NOMO-1 treated with dmso at 0.1 percent for 144 hours (cell line): ENCODE measurements around the gene AQR.
A peak's percentile ranks its signal among the peaks of the same experiment; 100 is the strongest.
"Not testable (repeated sequence)": the region's sequence is repeated elsewhere in the genome, so short reads cannot be mapped to it uniquely, and the experiment has no call there.

Experiments used
- DNase-seq: peaks from one replicate; lab custom pipeline; 2025; ENCODE audit not compliant: unreplicated experiment; lab: John Stamatoyannopoulos, UW

AQR gene

DNA sequence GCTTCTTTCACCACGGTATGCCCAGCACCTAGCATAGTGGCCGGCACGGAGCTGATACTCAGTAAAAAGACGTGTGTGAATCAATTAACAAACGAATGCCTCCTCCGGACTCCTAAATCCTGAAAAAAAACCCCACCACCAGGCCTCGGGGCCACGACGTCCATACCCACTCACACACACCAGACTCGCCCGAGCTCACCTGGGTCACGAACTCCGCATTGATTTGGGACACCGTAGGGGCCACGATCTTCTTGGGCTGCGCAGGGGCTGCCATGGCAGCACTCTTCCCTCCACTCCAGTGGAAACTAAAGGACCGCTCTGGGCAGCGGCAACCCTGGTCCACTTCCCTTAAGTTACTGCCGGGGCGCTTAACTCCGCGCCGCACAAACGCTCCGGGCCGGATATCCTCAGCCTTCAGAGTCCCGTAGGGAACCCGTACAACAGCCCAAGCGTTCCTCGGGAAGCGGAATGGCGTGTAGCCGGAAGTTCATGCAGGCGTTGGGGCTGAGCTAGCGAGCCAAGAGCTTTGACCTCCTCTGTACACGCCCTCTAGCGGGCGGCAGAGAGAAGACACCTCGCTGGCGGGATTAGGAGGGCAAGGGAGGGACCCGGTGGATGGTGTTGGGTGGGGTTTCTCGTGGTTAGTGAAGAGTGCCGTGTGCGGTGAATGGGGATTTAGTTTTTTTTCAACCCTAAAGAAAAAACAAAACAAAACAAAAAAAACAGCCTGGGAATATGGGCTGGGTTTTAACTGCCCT lies at the start of gene AQR:
AQR (minus strand) TSS at position 403 of the 758 bp plus-strand sequence; CDS start at position 274, 129 bp downstream.
- DNase-seq: peak; percentile 95

DNA sequence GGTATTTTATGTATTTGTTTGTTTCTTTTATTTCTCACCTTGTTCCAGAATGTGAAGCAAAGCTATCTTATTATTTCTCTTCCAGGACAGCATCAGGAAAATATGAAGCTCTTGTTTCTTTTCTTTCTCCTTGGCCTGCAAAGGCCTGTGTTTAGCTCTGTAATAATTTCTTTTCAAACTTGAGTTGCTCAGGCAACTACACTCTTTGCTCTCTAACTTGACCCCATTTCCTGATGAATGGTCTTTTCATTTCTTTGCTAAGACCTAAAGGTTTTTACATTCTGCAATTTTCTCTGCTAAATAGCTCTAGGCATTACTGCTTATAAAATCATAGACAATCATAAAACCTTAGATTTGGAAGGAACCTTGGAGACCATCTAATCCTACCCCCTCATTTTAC lies 44.7 kb upstream of the AQR start:
- no peak for DNase-seq

DNA sequence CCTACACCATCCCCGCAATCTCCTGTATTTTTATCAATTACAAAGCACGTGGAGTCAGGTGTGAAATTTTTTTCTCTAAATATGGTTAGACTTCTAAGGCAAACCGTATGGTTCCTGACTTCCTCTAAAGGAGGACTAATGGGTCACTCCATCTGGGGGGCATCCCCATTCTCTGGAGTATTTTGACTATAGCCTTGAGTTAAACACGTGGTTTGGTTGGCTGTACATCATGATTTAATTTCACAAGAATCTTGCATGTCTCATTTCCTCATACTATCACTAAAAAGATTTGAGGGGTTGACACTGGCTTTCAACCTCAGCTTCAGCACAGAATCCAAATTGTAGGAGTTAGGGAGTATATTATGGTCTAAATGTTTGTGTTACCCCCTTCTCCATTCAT lies 43.8 kb upstream of the AQR start:
- DNase-seq: no peak

GRCh38 chr15:35007397-35007796 lies 37.9 kb upstream of the AQR start:
- DNase-seq: no peak

GRCh38 chr15:35005933-35006332 lies 36.4 kb upstream of the AQR start:
- no peak for DNase-seq

DNA sequence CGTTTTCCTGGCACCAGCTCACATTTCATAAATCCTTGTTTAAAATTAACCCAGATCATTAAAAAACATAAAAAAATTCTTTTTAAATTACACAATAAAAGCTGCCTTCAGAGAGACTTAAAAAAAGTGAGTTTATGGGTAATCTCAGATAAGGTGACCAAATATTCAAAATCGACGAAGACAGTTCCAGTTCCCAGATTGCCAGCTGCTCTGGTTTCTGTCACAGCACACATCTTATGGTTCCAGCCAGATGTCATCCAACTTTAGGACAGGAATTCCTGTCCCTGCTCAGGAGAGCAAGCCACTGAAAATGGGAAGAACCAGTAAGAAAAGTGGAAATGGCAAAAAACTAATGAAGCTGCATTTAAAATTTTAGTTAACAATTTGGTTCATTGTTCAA lies 34.4 kb upstream of the AQR start:
- no peak for DNase-seq

DNA sequence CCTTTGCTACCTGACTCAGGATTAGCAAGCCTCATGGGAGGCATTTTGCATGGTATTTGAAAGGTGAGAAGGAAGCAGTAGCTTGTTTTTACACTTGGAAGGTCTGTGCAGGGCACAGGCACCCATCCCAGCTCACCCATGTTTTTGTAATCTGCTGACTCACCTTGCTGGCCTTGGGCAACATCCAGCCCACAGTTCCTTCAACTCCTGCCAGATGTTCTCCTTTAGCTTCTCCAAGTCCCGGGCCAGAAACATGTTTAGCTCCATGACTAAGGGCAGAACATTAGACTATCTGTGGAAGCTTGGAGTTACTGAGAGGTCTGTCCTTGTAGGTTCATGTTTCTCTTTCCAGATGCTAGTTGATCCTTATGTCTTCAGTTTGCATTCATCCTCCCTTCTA lies 31.0 kb upstream of the AQR start:
- DNase-seq: no peak

DNA sequence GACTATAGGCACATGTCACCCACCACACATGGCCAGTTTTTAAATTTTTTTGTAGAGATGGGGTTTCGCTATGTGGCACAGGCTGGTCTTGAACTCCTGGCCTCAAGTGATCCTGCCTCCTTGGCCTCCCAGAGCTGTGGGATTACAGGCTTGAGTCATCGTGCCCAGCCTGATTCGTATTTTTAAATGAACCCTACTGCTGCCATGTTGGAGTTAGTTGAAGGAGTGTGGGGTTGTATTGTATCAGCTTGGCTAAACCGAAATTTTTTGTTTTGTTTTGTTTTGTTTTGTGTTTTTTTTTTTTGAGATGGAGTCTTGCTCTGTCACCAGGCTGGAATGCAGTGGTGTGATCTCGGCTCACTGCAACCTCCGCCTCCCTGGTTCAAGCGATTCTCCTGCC lies 30.4 kb upstream of the AQR start:
- no peak for DNase-seq

DNA sequence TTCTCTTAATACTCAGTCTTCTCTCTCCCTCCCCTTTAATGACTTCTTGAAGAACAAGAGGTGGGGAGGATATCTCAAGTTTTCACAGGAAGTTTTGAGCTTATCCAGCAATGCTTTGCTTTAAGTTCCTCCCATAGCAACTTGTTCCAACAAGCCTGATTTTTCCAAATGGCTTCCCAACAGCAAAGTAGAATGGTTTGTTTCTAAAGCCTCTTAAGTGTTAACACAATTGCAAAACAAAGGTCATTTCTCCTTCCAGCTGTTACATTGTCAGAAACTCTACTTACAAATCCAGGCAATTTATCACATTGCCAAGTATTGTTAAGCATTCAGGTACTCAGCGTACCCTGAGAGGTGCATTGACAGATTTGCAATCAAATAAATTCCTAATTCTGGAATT lies 25.4 kb upstream of the AQR start:
- DNase-seq: no peak

DNA sequence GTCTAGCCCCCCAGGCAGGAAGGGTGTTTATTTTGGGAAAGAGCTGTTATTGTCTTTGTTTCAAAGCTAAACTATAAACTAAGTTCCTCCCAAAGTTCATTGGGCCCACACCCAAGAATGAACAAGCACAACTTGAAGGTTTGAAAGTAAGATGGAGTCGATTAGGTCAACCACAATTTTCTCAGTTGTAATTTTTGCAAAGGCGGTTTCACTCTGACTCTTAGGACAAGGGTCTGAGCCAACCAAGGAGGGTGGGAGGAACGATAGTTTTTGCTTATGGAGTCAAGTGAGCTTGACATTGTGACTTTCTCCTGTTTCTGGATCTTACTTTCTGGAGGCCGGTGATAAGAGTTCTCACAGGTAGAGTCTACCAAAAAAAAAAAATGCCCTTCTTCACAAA lies 24.3 kb upstream of the AQR start:
- no peak for DNase-seq

GRCh38 chr15:34993412-34993811 lies 23.9 kb upstream of the AQR start:
- no peak for DNase-seq

- DNase-seq: peak; percentile 59
Observed at GRCh38 chr15:34988027-34988902, 18.7 kb upstream of the AQR start, which contains the start of gene ZNF770. Gene ZNF770 (minus strand): TSS chr15:34988287. CDS start chr15:34983434, 4,853 bp downstream.

DNA sequence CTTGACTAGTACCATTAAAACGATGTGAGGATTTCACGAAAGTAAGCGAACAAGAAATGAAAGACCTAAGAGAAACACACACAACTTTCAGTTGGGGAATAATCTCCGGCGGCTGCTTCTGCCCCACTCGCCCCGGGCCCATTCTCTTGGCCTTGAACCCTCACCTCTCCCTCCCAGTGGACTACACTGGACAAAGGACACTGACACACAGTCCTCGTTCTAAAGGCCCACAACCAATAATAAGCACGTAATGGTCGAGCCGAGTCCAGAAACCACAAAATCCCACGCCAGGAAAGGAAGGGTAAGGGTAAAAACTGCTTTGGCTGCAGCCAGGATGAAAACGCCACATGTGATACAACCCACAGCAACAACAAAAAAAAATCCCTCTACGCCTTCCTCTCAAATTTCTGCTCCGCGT lies 18.1 kb upstream of the AQR start:
- DNase-seq: no peak

DNA sequence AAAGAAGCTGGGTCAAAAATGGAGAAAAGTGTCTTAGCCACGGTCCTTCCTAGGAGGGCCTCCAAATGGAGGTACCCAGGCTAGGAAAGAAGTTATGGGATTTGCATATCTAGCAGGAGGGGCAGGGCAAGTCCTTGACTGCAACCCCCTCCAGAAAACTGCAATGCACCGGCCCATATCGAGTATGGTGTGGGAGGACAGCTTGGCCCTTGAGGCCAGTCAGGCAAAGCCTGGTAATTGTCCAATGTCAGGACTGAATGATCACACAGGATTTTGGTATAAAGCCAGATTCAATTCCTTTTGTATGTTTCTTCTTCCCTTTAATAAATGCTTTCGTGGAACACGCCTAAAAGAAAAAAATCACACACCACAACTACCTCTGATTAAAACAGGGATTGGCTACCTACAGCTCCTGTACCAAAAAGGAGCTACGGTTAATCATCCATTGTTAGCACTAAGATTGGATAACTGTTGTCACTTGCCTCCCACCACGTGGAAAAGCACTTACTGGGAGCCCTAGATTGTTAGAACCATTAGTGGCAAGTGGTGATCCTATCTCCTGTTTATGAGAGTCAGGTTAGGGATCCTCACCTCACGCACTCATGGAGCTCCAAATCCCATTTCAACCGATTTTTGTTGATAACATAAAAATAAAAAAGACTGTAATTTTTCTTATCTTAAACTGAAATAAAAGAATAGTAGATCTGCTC lies 17.4 kb upstream of the AQR start:
- no peak for DNase-seq

GRCh38 chr15:34986326-34986725 lies 16.8 kb upstream of the AQR start:
- no peak for DNase-seq

DNA sequence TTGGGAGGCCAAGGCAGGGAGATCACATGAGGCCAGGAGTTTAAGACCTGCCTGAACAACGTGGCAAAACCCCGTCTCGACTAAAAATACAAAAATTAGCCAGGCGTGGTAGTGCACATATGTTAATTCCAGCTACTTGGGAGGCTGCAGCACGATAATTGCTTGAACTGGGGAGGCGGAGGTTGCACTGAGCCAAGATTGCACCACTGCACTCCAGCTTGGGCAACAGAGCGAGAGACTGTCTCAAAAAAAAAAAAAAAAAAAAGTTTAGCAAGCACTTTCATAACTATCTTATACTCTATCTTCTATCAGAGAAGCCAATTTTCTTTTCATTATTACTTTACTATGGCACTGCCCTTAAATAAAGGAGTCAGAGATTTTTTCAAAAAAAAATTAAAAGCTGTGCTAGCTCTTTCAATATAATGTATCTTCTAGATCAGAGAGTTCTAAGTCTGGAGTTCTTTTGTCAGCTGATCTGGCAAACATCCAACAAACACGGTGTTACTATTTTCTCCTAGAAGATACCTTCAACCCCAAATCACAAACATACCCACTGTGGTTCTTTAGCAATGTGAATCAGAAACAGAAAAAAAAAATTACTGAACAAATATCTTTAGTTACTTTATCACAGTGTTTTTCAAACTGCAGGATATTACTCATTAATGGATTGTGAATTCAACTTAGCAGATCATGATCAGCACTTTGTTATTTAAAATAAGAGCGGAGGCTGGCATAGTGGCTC lies 15.5 kb upstream of the AQR start:
- peak; percentile 27 for DNase-seq

- no peak for DNase-seq
Observed at GRCh38 chr15:34976743-34977142, 7.2 kb upstream of the AQR start.

GRCh38 chr15:34976073-34976472 lies 6.5 kb upstream of the AQR start:
- no peak for DNase-seq

GRCh38 chr15:34973512-34973911 lies 4.0 kb upstream of the AQR start:
- DNase-seq: no peak

GRCh38 chr15:34970098-34970643 lies 629 bp upstream of the AQR start:
- not testable (repeated sequence) for DNase-seq

DNA sequence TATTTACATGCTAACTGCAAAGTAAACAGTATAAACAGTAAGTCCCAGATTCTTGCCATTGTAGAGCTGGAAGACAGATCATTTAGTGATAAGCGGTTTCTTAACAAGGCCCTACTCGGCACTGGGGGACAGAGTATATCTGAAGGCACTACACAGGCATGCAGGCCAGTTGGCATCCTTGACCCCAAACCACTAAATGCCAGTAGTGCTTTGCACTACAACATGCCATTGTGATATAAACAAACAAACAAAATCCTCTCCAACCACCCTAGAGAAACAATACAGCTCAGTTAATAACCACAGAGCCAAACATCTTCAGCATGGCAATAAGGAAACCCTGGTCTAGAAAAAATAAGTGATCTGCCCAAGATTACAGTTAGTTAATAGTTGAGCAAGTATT lies 5.3 kb downstream of the AQR start:
- no peak for DNase-seq
